ENCODE data around the gene KCP.

KCP gene

DNA sequence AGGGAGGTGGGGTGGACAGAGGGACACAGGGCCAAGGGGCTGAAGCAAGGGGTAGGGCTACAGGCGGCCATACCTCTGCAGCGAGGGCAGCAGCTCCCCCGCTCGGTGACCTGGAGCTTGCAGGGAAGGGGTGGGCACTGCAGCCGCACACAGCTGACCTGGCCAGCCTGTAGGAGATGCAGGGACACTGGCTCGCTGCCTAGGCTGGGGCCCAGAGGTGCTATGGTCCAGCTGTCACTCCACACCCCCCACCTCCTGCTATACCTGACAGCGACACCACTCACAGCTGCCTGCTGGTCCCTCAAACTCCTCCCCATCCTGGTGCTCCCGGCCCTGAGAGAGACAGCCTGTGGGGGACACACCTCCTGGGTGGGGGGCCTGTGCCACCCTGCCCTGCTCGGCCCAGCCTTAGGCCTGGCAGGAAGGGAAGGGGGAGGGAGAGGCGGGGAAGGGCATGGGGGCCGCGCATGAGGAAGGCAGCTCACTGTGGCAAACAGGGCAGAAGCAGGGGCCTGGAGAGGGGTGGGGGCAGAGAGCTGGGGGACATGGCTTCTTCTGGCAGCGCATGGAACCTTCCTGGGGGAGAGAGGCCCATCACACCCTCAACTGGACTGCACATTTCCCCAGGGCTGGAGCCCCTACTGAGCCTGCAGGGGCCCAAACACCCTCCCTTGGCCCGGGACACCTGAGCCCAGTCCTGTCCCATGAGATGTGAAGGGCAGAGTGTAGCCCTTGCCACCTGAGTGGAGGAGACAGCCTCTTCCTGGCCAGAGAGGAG, 23.9 kb downstream of the KCP start:
- H3K9ac ChIP-seq (ENCODE audit: low read depth, low read length) = no peak overlapping the region
- H3K4me3 ChIP-seq (ENCODE audit: low read length) = no peak overlapping the region
- H3K27me3 ChIP-seq (ENCODE audit: insufficient read depth, low read length) = peaks cover 14% of the 10 kb centered on the region
- H3K36me3 ChIP-seq (ENCODE audit: insufficient read depth, low read depth, low read length) = no peaks in the 10 kb centered on the region
- H3K9me3 ChIP-seq (ENCODE audit: insufficient read depth, low read depth, low read length) = no peaks in the 10 kb centered on the region
- no peak overlapping the region for H3K27ac ChIP-seq (ENCODE audit: low read length)
- peaks cover 5% of the 10 kb centered on the region for H3K4me1 ChIP-seq (ENCODE audit: insufficient read depth, low read length)

GRCh38 chr7:128885370-128886187, 24.9 kb downstream of the KCP start:
- no peaks in the 10 kb centered on the region for H3K36me3 ChIP-seq (ENCODE audit: insufficient read depth, low read depth, low read length)
- peaks cover 6% of the 10 kb centered on the region for H3K27me3 ChIP-seq (ENCODE audit: insufficient read depth, low read length)
- no peaks in the 10 kb centered on the region for H3K9me3 ChIP-seq (ENCODE audit: insufficient read depth, low read depth, low read length)
- no peak overlapping the region for H3K27ac ChIP-seq (ENCODE audit: low read length)
- no peak overlapping the region for H3K4me3 ChIP-seq (ENCODE audit: low read length)
- H3K9ac ChIP-seq (ENCODE audit: low read depth, low read length) = no peak overlapping the region
- H3K4me1 ChIP-seq (ENCODE audit: insufficient read depth, low read length) = peaks cover 5% of the 10 kb centered on the region

GRCh38 chr7:128884561-128885369, 25.7 kb downstream of the KCP start:
- no peaks in the 10 kb centered on the region for H3K36me3 ChIP-seq (ENCODE audit: insufficient read depth, low read depth, low read length)
- no peaks in the 10 kb centered on the region for H3K9me3 ChIP-seq (ENCODE audit: insufficient read depth, low read depth, low read length)
- no peak overlapping the region for H3K4me3 ChIP-seq (ENCODE audit: low read length)
- peaks cover 5% of the 10 kb centered on the region for H3K4me1 ChIP-seq (ENCODE audit: insufficient read depth, low read length)
- H3K9ac ChIP-seq (ENCODE audit: low read depth, low read length) = no peak overlapping the region
- H3K27me3 ChIP-seq (ENCODE audit: insufficient read depth, low read length) = no peaks in the 10 kb centered on the region; the same call in 1 of the 2 replicates
- no peak overlapping the region for H3K27ac ChIP-seq (ENCODE audit: low read length)

GRCh38 chr7:128883622-128884448, 26.7 kb downstream of the KCP start:
- H3K4me1 ChIP-seq (ENCODE audit: insufficient read depth, low read length) = peaks cover 3% of the 10 kb centered on the region
- H3K9me3 ChIP-seq (ENCODE audit: insufficient read depth, low read depth, low read length) = no peaks in the 10 kb centered on the region
- H3K27me3 ChIP-seq (ENCODE audit: insufficient read depth, low read length) = no peaks in the 10 kb centered on the region
- H3K27ac ChIP-seq (ENCODE audit: low read length) = no peak overlapping the region
- no peaks in the 10 kb centered on the region for H3K36me3 ChIP-seq (ENCODE audit: insufficient read depth, low read depth, low read length)
- H3K4me3 ChIP-seq (ENCODE audit: low read length) = no peak overlapping the region
- no peak overlapping the region for H3K9ac ChIP-seq (ENCODE audit: low read depth, low read length)

- Histone ChIP-seq H3K9me3 (ENCODE audit: insufficient read depth, low read depth, low read length) (no peaks in the 10 kb centered on the region), H3K4me3 (ENCODE audit: low read length) (no peak overlapping the region), H3K27ac (ENCODE audit: low read length) (no peak overlapping the region), H3K9ac (ENCODE audit: low read depth, low read length) (no peak overlapping the region), H3K36me3 (ENCODE audit: insufficient read depth, low read depth, low read length) (no peaks in the 10 kb centered on the region), H3K4me1 (ENCODE audit: insufficient read depth, low read length) (no peaks in the 10 kb centered on the region), H3K27me3 (ENCODE audit: insufficient read depth, low read length) (no peaks in the 10 kb centered on the region)
Observed at GRCh38 chr7:128882134-128882533, 28.4 kb downstream of the KCP start.

DNA sequence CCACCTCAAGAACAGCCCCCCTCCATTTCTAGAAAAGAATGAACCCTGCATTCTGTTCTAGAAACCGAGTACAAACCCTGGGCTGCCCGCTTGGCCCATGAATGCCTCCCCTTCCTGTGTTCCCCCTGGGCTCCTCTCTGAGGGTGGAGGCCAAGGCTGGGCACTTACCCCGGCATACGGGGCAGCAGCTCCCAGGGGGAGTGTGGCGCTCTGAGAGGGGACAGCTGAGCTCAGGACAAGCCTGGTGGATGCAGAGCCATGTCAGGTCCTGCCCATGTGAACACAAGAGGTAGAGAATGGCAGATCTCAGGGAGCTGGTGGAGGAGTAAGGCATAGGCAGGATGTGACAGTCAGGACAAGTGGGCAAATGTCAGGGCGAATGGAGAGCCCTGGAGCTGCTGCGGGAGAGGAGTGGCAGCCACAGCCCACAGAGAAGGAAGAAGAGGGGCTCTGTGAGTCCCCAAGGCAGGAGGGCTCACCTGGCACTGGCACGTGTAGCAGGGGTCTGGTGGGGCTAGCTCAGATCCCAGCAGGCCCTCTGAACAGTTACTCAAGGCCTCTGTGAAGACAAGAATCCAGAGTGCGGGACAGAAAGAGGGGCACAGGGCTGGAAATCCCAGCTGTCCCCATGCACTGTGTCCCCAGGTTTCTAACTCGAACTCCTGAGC, 28.9 kb downstream of the KCP start:
- no peak overlapping the region for H3K4me3 ChIP-seq (ENCODE audit: low read length)
- H3K4me1 ChIP-seq (ENCODE audit: insufficient read depth, low read length) = no peaks in the 10 kb centered on the region
- no peaks in the 10 kb centered on the region for H3K9me3 ChIP-seq (ENCODE audit: insufficient read depth, low read depth, low read length)
- no peaks in the 10 kb centered on the region for H3K36me3 ChIP-seq (ENCODE audit: insufficient read depth, low read depth, low read length)
- H3K27me3 ChIP-seq (ENCODE audit: insufficient read depth, low read length) = no peaks in the 10 kb centered on the region
- H3K9ac ChIP-seq (ENCODE audit: low read depth, low read length) = no peak overlapping the region
- H3K27ac ChIP-seq (ENCODE audit: low read length) = no peak overlapping the region

- Histone ChIP-seq H3K27me3 (ENCODE audit: insufficient read depth, low read length) (no peaks in the 10 kb centered on the region), H3K36me3 (ENCODE audit: insufficient read depth, low read depth, low read length) (no peaks in the 10 kb centered on the region), H3K9ac (ENCODE audit: low read depth, low read length) (no peak overlapping the region)
Observed at GRCh38 chr7:128880791-128881457, 29.6 kb downstream of the KCP start.

DNA sequence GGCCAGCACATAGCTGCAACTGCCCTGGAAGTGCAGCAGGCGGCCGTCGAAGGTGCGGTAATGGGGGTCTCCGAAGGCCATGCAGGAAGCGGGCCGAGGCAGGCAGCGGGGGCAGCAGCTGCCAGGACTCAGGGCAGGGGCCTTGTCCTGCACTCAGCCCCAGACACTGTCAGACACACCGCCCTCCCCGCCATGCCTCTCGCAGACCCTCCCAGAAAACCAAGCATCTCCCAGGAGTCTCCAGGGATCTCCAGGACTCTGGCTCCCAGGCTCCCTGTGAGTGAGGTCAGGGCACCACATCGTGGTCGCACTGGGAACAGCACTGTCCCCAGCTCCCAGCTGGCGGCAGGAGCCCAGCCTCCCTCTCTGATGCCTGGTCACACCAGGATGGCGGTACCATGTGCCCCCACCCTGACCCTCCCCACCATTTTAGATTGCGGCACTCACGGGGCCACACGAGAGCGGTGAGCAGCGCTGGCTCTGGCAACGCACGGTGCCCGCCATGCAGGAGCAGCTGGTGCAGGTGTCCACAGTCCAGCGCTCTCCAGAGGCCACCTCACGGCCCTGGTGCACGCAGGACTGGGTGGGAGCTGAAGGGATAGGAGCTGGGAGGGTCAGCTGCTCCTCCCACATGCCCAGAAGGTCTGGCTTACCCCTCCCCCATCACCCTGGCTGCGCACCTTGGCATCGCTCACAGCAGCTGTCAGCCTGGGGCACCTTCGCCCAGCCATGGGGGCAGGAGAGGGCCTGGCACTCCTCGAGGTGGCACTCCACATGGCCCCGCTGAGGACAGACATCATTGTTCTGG, 30.4 kb downstream of the KCP start:
- H3K4me3 ChIP-seq (ENCODE audit: low read length) = no peak overlapping the region
- no peaks in the 10 kb centered on the region for H3K27me3 ChIP-seq (ENCODE audit: insufficient read depth, low read length)
- H3K27ac ChIP-seq (ENCODE audit: low read length) = no peak overlapping the region
- H3K36me3 ChIP-seq (ENCODE audit: insufficient read depth, low read depth, low read length) = no peaks in the 10 kb centered on the region
- H3K9ac ChIP-seq (ENCODE audit: low read depth, low read length) = no peak overlapping the region
- no peaks in the 10 kb centered on the region for H3K9me3 ChIP-seq (ENCODE audit: insufficient read depth, low read depth, low read length)
- no peaks in the 10 kb centered on the region for H3K4me1 ChIP-seq (ENCODE audit: insufficient read depth, low read length)

More at GRCh38 chr7:128880791-128881457, 29.6 kb downstream of the KCP start:
- H3K9me3 ChIP-seq (ENCODE audit: insufficient read depth, low read depth, low read length) = no peaks in the 10 kb centered on the region
- no peak overlapping the region for H3K27ac ChIP-seq (ENCODE audit: low read length)
- H3K4me1 ChIP-seq (ENCODE audit: insufficient read depth, low read length) = no peaks in the 10 kb centered on the region
- H3K4me3 ChIP-seq (ENCODE audit: low read length) = no peak overlapping the region

DNA sequence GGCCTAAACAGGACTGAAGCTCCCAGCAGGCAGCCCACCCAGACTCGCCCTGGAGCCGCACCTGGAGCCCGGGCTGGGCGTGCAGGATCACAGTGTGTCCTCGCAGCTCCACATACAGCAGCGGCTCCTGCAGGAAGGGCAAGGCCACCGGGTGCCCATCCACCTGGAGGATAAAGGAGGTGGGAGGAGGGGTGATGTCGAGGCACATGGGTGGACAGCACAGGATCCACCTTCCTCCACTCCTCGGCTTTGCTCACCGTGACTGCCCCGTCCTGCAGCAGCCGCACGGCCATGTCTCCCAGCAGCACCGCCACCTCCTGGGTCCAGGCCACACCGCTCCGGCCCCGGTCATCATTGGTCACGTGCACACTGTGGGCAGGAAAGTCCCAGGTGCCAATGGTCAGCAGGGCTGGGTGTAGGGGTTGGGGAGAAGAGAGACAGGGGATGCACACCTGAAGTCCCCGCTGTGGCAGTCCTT, 31.0 kb downstream of the KCP start:
- H3K4me1 ChIP-seq (ENCODE audit: insufficient read depth, low read length) = no peaks in the 10 kb centered on the region
- no peak overlapping the region for H3K4me3 ChIP-seq (ENCODE audit: low read length)
- no peaks in the 10 kb centered on the region for H3K9me3 ChIP-seq (ENCODE audit: insufficient read depth, low read depth, low read length)

More for the DNA sequence above, 31.0 kb downstream of the KCP start:
- Histone ChIP-seq H3K9ac (ENCODE audit: low read depth, low read length) (no peak overlapping the region), H3K27me3 (ENCODE audit: insufficient read depth, low read length) (no peaks in the 10 kb centered on the region), H3K27ac (ENCODE audit: low read length) (no peak overlapping the region), H3K36me3 (ENCODE audit: insufficient read depth, low read depth, low read length) (no peaks in the 10 kb centered on the region)

All from iPS-20b (cell line).